ENCODE data around the gene PSMB10.
A peak's percentile ranks its signal among the peaks of the same experiment; 100 is the strongest.

Gene PSMB10

GRCh38 chr16:67967183-67967957 is 30.7 kb upstream of the PSMB10 start:
- Histone ChIP-seq H3K36me3 (ENCODE audit: insufficient read depth) (no peaks in the 10 kb centered on the region), H4K20me1 (ENCODE audit: insufficient read depth) (no peaks in the 10 kb centered on the region), H2AFZ (ENCODE audit: low read depth) (peak overlapping the region; percentile 92), H3K4me3 (IDR thresholded peaks at IDR 0.05; ENCODE audit: insufficient read depth, low read depth, low read length) (no peak overlapping the region), H3K27me3 (ENCODE audit: insufficient read depth, low read depth) (no peaks in the 10 kb centered on the region), H3K4me2 (peak overlapping the region; percentile 79), H3K9ac (peak overlapping the region; percentile 69; the same call in 1 of the 2 replicates), H3K4me1 (ENCODE audit: low read depth, poor library complexity, severe bottlenecking) (peaks cover 48% of the 10 kb centered on the region), H3K79me2 (ENCODE audit: insufficient read depth, low read depth) (no peaks in the 10 kb centered on the region), H3K27ac (no peak overlapping the region)
- TF ChIP-seq CTCF (conservative IDR thresholded peaks at IDR 0.05; ENCODE audit: low read depth, low read length): no peak

GRCh38 chr16:67966549-67967182 is 30.0 kb upstream of the PSMB10 start:
- Histone ChIP-seq H3K4me1 (ENCODE audit: low read depth, poor library complexity, severe bottlenecking) (peaks cover 50% of the 10 kb centered on the region), H3K4me2 (peak overlapping the region; percentile 79; the same call in 1 of the 2 replicates), H3K9ac (no peak overlapping the region), H4K20me1 (ENCODE audit: insufficient read depth) (no peaks in the 10 kb centered on the region), H3K79me2 (ENCODE audit: insufficient read depth, low read depth) (no peaks in the 10 kb centered on the region), H3K27me3 (ENCODE audit: insufficient read depth, low read depth) (no peaks in the 10 kb centered on the region), H3K36me3 (ENCODE audit: insufficient read depth) (no peaks in the 10 kb centered on the region), H2AFZ (ENCODE audit: low read depth) (no peak overlapping the region), H3K4me3 (IDR thresholded peaks at IDR 0.05; ENCODE audit: insufficient read depth, low read depth, low read length) (no peak overlapping the region), H3K27ac (no peak overlapping the region)
- TF ChIP-seq CTCF (conservative IDR thresholded peaks at IDR 0.05; ENCODE audit: low read depth, low read length): no peak

GRCh38 chr16:67965668-67966548 is 29.3 kb upstream of the PSMB10 start:
- Histone ChIP-seq H3K36me3 (ENCODE audit: insufficient read depth) (no peaks in the 10 kb centered on the region), H3K9ac (no peak overlapping the region), H3K27me3 (ENCODE audit: insufficient read depth, low read depth) (no peaks in the 10 kb centered on the region), H3K79me2 (ENCODE audit: insufficient read depth, low read depth) (no peaks in the 10 kb centered on the region), H4K20me1 (ENCODE audit: insufficient read depth) (no peaks in the 10 kb centered on the region), H3K4me2 (peak overlapping the region; percentile 8; the same call in 1 of the 2 replicates), H3K4me3 (IDR thresholded peaks at IDR 0.05; ENCODE audit: insufficient read depth, low read depth, low read length) (no peak overlapping the region), H3K4me1 (ENCODE audit: low read depth, poor library complexity, severe bottlenecking) (peaks cover 50% of the 10 kb centered on the region), H2AFZ (ENCODE audit: low read depth) (no peak overlapping the region), H3K27ac (no peak overlapping the region)
- no peak for TF ChIP-seq CTCF (conservative IDR thresholded peaks at IDR 0.05; ENCODE audit: low read depth, low read length)

- H3K36me3 ChIP-seq (ENCODE audit: insufficient read depth): no peaks in the 10 kb centered on the region
- H3K27me3 ChIP-seq (ENCODE audit: insufficient read depth, low read depth): no peaks in the 10 kb centered on the region
- H3K4me1 ChIP-seq (ENCODE audit: low read depth, poor library complexity, severe bottlenecking): peaks cover 50% of the 10 kb centered on the region
- no peak overlapping the region for H2AFZ ChIP-seq (ENCODE audit: low read depth)
- H3K4me2 ChIP-seq: peak overlapping the region; percentile 31
- H4K20me1 ChIP-seq (ENCODE audit: insufficient read depth): no peaks in the 10 kb centered on the region
- peak overlapping the region; percentile 31; the same call in 1 of the 2 replicates for H3K27ac ChIP-seq
- TF ChIP-seq CTCF (conservative IDR thresholded peaks at IDR 0.05; ENCODE audit: low read depth, low read length): no peak
- H3K79me2 ChIP-seq (ENCODE audit: insufficient read depth, low read depth): no peaks in the 10 kb centered on the region
- no peak overlapping the region for H3K9ac ChIP-seq
- no peak overlapping the region for H3K4me3 ChIP-seq (IDR thresholded peaks at IDR 0.05; ENCODE audit: insufficient read depth, low read depth, low read length)
Measured at GRCh38 chr16:67964477-67965131, 28.0 kb upstream of the PSMB10 start.
